Urinary bladder (tissue), 4 donors: ENCODE data around the gene GSTT2B. TPM values are rescaled to one million over a fixed set of nuclear protein-coding genes. Genes with fewer than 3 reads are reported as not detected.
"Not testable (repeated sequence)": the region's sequence is repeated elsewhere in the genome, so short reads cannot be mapped to it uniquely, and the experiment has no call there.

ENCODE experiments used
- DNase-seq: peaks from one replicate; pipeline ENCODE4 v3.0.0-alpha.2; 2015; ENCODE audit errors: extremely low spot score
- H3K27ac ChIP-seq: one replicate; pipeline ENCODE4 v1.5.1; 2013; ENCODE audit warnings: low read depth, mild to moderate bottlenecking, moderate library complexity
- H3K36me3 ChIP-seq: one replicate; pipeline ENCODE4 v1.6.1; 2013; ENCODE audit warnings: mild to moderate bottlenecking, moderate library complexity; ENCODE audit not compliant: insufficient read depth
- H3K4me1 ChIP-seq: one replicate; pipeline ENCODE4 v1.6.1; 2013; ENCODE audit warnings: mild to moderate bottlenecking, moderate library complexity; ENCODE audit not compliant: insufficient read depth
- H3K4me3 ChIP-seq: one replicate; pipeline ENCODE4 v1.5.1; 2013; ENCODE audit warnings: low read depth, low read length
- WGBS: extraction: QIAGEN DNeasy Blood & Tissue Kit; methylation state at CpG from one replicate; pipeline ENCODE4 v1.1.7; 2013; 5-methylcytosine and 5-hydroxymethylcytosine counted together
- polyA plus RNA-seq: library from polyadenylated mRNA; stranded (reverse); fragments of 200-250 nt; gene quantifications from one replicate; pipeline ENCODE4 v1.2.3, GENCODE V29; 2013
- total RNA-seq: library from RNA; depleted of rRNA; stranded (reverse); fragments of >200 nt; gene quantifications from one replicate; pipeline ENCODE4 v1.2.3, GENCODE V29; 2014
- donor health status: healthy with polysubstance abuse.
- donor health status: healthy.

GSTT2B gene
- total and polyA plus RNA-seq, 2 donors: 2.1 to 30.4 TPM

GRCh38 chr22:23971927-23972326 lies 10.9 kb upstream of the GSTT2B start:
- DNase-seq, H3K4me3 ChIP-seq, H3K4me1 ChIP-seq, H3K36me3 ChIP-seq, H3K27ac ChIP-seq: not testable (repeated sequence)
- 89% methylated on average over 3 of the region's 3 CpGs for WGBS

- 55% methylated on average over 6 of the region's 6 CpGs for WGBS
- H3K4me3 ChIP-seq: no peak overlapping the region
- H3K27ac ChIP-seq: no peak overlapping the region
- DNase-seq: no peak
- H3K36me3 ChIP-seq: peaks cover 3% of the 10 kb centered on the region
- H3K4me1 ChIP-seq: no peaks in the 10 kb centered on the region
These were observed 10.0 kb upstream of the GSTT2B start for GRCh38 chr22:23970816-23971486.

GRCh38 chr22:23970201-23970641 lies 9.2 kb upstream of the GSTT2B start:
- no peak for DNase-seq
- Histone ChIP-seq H3K4me3 (no peak overlapping the region), H3K27ac (no peak overlapping the region), H3K4me1 (no peaks in the 10 kb centered on the region), H3K36me3 (peaks cover 3% of the 10 kb centered on the region)
- 76% methylated on average over 5 of the region's 5 CpGs for WGBS

DNA sequence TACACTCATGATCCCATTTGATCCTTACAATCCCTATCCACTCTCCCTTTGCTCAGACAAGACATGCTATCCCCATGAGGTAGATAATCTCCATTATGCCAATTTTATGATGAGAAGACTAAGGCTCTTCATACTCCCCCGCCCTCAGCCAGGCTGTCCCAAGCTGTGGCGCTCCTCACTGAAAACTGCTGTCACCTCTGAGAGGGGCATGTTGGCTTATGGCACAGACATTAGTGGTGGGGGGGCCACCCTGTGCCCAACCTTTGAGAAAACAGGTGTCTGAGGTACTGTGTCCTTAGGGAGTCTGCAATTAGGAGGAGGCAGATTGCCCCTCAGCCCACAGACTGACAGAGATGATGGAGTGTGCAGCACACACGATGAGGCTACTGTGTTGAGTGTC lies 8.1 kb upstream of the GSTT2B start:
- H3K27ac ChIP-seq: no peak overlapping the region
- H3K4me1 ChIP-seq: no peaks in the 10 kb centered on the region
- peaks cover 3% of the 10 kb centered on the region for H3K36me3 ChIP-seq
- 89% methylated on average over 3 of the region's 3 CpGs for WGBS
- no peak overlapping the region for H3K4me3 ChIP-seq
- DNase-seq: no peak

DNA sequence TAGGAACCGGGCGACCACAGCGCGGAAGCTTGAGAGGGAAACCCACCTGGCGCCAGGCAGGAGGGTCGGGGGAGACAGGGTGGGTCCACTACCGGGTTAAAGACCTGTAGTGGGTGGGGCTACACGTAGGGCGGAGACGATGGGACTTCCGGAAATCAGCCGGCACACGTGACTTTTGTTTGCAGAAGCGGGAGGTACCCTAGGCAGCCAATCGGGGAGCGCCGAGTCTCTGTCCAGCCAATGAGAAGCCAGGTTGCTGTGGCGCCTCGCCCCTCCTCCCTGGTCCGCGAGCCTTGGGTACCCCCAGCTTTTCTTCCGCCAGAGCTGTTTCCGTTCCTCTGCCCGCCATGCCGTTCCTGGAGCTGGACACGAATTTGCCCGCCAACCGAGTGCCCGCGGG lies 5.6 kb upstream of the GSTT2B start, which contains the start of gene DDTL:
DDTL (plus strand) TSS at position 321 of the 400 bp plus-strand sequence; CDS start at position 348, 27 bp downstream.
- not testable (repeated sequence) for H3K36me3 ChIP-seq, H3K4me1 ChIP-seq, DNase-seq, H3K27ac ChIP-seq, H3K4me3 ChIP-seq
- no CpG with 5 or more reads among the region's 30 CpGs for WGBS

DNA sequence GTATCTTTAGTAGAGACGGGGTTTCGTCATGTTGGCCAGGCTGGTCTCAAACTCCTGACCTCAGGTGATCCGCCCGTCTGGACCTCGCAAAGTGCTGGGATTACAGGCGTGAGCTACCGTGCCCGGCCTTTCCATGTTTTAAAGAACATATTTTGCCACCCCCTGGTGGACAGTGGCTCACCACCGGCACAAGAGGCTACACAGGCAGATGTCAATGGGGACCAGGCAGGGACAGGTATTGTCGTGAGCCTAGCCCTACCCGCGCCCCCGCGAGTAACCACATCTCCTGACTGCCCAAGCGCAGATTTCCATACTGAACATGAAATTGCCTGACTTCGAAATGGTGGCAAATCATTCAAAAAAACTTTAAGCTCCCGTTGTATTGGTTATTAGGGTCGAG lies 5.1 kb upstream of the GSTT2B start:
- no CpG with 5 or more reads among the region's 18 CpGs for WGBS

GRCh38 chr22:23956301-23956900 lies 4.6 kb downstream of the GSTT2B start:
- WGBS: 23% methylated on average over 12 of the region's 12 CpGs
- not testable (repeated sequence) for H3K27ac ChIP-seq

More for the DNA sequence above, 5.1 kb upstream of the GSTT2B start:
- not testable (repeated sequence) for H3K27ac ChIP-seq, H3K4me1 ChIP-seq, H3K36me3 ChIP-seq, H3K4me3 ChIP-seq, DNase-seq

GRCh38 chr22:23955886-23956285 lies 5.1 kb downstream of the GSTT2B start:
- H3K27ac ChIP-seq, DNase-seq, H3K4me3 ChIP-seq, H3K4me1 ChIP-seq, H3K36me3 ChIP-seq: not testable (repeated sequence)
- WGBS: 66% methylated on average over 6 of the region's 8 CpGs

More at GRCh38 chr22:23956301-23956900, 4.6 kb downstream of the GSTT2B start:
- H3K36me3 ChIP-seq, H3K4me1 ChIP-seq, H3K4me3 ChIP-seq: not testable (repeated sequence)
- DNase-seq: peak; percentile 36

DNA sequence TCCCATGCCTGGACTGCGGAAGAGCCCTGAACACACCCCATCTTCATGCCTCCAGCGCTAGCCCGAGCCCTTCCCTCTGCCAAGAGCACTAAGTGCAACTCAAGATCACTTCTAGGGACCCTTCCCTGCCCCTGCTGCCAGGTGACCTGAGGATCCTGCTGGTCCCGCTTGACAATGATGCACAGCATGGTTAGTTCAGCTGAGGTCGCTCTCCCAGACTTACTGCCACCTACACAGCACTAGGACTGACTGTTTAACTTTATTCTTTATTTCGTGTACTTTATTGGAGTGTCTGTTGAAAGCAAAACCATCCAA lies 6.0 kb downstream of the GSTT2B start:
- not testable (repeated sequence) for DNase-seq, H3K36me3 ChIP-seq, H3K27ac ChIP-seq, H3K4me1 ChIP-seq, H3K4me3 ChIP-seq
- WGBS: 74% methylated on average over 6 of the region's 6 CpGs

GRCh38 chr22:23954193-23954990 lies 6.6 kb downstream of the GSTT2B start:
- H3K4me3 ChIP-seq, H3K4me1 ChIP-seq, H3K36me3 ChIP-seq, H3K27ac ChIP-seq, DNase-seq: not testable (repeated sequence)
- WGBS: 84% methylated on average over 8 of the region's 8 CpGs

DNA sequence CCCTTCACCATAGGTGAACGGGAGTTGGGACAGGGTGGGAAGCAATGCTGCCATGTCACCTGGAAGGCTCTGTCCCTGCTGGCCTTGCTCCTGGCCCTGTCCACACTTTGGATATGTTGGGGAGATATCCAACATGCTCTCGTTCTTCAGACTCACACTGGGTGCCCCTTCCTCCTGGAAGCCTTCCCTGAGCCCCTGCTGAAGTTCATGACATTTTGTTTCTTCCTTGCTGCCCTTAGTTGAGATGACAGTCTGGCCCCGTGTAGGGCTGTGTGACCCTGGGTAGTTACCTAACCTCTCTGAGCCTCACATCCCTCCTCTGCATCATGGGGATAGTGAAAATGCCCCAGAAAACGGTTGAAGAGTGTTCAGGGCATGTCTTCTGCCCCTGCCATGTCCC lies 7.5 kb downstream of the GSTT2B start:
- H3K36me3 ChIP-seq, H3K4me1 ChIP-seq, H3K27ac ChIP-seq, DNase-seq, H3K4me3 ChIP-seq: not testable (repeated sequence)
- WGBS: 59% methylated on average over 4 of the region's 4 CpGs

GRCh38 chr22:23952794-23953405 lies 8.1 kb downstream of the GSTT2B start:
- H3K4me1 ChIP-seq, H3K27ac ChIP-seq, H3K4me3 ChIP-seq, H3K36me3 ChIP-seq, DNase-seq: not testable (repeated sequence)
- 74% methylated on average over 11 of the region's 11 CpGs for WGBS

DNA sequence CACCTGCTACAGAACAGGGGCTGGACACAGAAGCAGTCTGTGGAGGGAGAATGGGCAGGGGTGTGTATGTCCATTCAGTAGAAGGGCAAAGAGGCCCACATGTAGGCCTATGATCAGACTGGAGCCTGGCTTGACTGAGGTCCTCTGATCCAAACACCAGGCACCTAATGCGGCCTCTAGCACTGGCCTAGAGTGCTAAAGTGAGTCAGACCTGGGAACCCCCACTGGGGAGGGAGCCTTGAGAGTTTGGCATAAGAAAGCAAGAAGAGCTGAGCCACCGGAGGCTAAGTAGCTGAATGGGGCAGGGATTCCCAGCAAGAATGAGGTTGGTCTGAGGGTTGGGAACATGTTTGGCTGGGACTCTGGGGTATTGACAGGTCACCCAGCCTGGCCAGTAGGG lies 9.6 kb downstream of the GSTT2B start:
- not testable (repeated sequence) for H3K4me1 ChIP-seq, H3K36me3 ChIP-seq, DNase-seq, H3K27ac ChIP-seq, H3K4me3 ChIP-seq
- 88% methylated on average over 2 of the region's 2 CpGs for WGBS
